GM10847 (cell line): ENCODE measurements around the gene FOXP4.

Experiments used
- POLR2A ChIP-seq: IDR thresholded peaks from 2 replicates; pipeline ENCODE4 v1.6.1; 2011; ENCODE audit not compliant: insufficient read length; ENCODE audit errors: extremely low read depth

FOXP4 gene

GRCh38 chr6:41563060-41563776 is 17.0 kb downstream of the FOXP4 start:
- no peak for TF ChIP-seq POLR2A

GRCh38 chr6:41564448-41565142 is 18.4 kb downstream of the FOXP4 start:
- no peak for TF ChIP-seq POLR2A

- no peak for TF ChIP-seq POLR2A
Measured at GRCh38 chr6:41565701-41566100, 19.5 kb downstream of the FOXP4 start.

DNA sequence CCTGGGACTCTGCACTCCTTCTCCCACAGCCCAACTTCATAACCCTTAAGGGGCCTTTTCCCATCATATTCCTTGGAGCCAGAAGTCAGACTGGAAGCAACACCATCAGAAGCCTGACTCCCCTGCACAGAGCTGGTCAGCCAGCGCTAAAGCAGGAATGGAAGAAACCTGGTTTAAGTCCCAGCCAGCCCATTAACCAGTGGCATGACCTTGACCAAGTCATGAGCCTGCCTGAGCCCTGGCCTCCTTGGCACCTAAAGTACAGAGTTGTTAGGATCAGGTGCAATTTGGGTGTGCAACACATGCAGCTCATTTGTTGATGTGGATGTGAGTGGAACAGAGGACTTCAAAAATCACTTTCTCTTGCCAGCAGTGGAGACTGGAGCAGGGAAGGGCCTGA is 20.8 kb downstream of the FOXP4 start:
- no peak for TF ChIP-seq POLR2A

DNA sequence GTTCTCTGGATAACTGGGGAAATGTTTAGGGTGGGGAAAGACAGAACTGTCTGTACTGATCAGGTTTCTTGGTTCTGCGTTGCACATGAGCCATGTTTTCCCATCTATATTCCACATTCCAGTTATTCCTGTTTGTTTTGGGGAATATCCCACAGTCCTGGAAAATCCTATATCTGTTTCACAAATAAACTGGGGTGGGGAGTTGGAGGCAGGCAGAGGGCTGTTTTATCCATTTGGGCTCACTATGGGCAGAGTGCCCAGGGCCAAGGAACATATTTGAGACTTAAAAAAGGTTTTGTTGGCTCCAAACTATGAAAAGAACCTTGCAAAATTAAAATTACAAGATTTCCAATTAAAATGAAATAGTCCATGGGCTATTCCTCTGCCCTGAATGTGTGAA is 21.5 kb downstream of the FOXP4 start:
- TF ChIP-seq POLR2A: no peak

DNA sequence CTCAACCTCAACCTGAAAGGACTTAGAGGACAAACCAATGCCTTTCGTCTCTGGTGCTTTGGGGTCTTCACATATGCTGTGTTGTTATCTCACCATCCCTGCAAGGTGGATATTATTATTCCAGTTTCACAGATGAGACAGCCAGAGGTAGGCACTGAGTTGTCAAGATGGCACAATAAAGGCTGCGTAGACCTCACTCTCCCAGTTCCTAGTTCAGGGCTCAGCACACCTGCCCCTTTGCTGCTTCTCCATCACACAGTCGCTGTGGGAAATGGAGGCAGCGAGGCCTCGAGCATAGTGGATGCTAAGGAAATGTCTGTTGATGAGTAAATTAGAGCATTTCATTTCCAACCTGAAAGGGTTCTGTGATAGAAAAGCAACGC is 22.0 kb downstream of the FOXP4 start:
- TF ChIP-seq POLR2A: no peak

GRCh38 chr6:41568585-41569384 is 22.6 kb downstream of the FOXP4 start:
- no peak for TF ChIP-seq POLR2A

- TF ChIP-seq POLR2A: no peak
Measured at GRCh38 chr6:41570259-41570615, 24.1 kb downstream of the FOXP4 start.

- TF ChIP-seq POLR2A: no peak
Measured at GRCh38 chr6:41571021-41571780, 25.0 kb downstream of the FOXP4 start.

DNA sequence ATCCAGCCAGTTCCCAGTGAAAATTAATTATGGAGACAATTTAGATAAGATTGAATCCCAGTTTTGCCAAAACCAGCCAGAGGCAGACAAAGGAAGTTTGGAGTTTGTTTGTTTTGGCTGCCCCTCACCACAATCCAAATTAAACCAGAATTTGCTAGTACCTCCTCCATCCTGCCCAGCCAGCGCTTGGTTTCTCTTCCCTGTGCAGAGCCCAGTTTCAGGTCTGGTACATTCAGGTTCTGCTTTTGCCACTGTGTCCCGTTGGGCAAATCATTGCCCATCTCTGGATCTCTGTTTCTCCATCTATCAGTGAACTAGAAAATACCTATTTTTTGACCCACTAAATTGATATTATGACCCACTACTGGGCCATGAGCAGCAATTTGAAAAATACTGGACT is 26.4 kb downstream of the FOXP4 start:
- no peak for TF ChIP-seq POLR2A

- no peak for TF ChIP-seq POLR2A
Measured at GRCh38 chr6:41573276-41573675, 27.1 kb downstream of the FOXP4 start.

GRCh38 chr6:41573985-41574384 is 27.8 kb downstream of the FOXP4 start:
- no peak for TF ChIP-seq POLR2A

- no peak for TF ChIP-seq POLR2A
Measured at GRCh38 chr6:41575598-41575997, 29.4 kb downstream of the FOXP4 start.

GRCh38 chr6:41576667-41577066 is 30.5 kb downstream of the FOXP4 start:
- TF ChIP-seq POLR2A: no peak
